ENCODE results near the gene SEL1L.

DNA sequence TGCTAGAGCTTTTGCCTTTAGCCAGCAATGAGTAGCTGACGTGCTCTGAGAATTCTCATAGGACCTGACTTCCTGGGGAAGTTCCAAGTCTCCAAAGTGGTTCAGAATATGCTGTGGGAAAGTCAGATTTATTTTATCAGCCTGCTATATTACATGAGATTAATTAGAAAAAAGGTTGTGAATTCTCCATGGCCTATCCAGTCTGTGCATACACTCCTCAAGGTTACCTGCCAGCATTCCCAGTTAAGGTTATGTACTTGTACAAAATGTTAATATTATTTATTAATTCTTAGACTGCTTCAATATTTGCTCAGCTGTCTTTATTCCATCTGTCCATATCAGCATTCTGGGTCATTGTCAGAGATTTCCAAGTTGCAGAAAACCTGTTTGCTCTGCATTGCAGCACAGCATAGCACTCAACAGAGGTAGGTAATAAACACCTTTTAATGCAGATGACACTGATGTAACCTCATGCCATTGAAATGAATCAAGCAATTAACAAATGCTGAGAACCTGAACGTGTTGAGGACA is 2.7 kb upstream of the SEL1L start:
- TF ChIP-seq, protein P1, sequence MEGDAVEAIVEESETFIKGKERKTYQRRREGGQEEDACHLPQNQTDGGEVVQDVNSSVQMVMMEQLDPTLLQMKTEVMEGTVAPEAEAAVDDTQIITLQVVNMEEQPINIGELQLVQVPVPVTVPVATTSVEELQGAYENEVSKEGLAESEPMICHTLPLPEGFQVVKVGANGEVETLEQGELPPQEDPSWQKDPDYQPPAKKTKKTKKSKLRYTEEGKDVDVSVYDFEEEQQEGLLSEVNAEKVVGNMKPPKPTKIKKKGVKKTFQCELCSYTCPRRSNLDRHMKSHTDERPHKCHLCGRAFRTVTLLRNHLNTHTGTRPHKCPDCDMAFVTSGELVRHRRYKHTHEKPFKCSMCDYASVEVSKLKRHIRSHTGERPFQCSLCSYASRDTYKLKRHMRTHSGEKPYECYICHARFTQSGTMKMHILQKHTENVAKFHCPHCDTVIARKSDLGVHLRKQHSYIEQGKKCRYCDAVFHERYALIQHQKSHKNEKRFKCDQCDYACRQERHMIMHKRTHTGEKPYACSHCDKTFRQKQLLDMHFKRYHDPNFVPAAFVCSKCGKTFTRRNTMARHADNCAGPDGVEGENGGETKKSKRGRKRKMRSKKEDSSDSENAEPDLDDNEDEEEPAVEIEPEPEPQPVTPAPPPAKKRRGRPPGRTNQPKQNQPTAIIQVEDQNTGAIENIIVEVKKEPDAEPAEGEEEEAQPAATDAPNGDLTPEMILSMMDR (IDR thresholded peaks at IDR 0.05) = no peak
- TF ChIP-seq POLR2A (IDR thresholded peaks at IDR 0.05) = no peak

All from lower leg skin (tissue), 3 donors.